H1 (cell line): ENCODE results near the gene CACNA1C. TPM values are rescaled to one million over a fixed set of nuclear protein-coding genes. Genes with fewer than 3 reads are reported as not detected.

Experiments
- CTCF ChIA-PET: fragments of 300-600 bp; sonication (Branson Sonifier 250); formaldehyde crosslinking; loops from one replicate; lab custom pipeline; 2021; ENCODE audit not compliant: partially characterized antibody; lab: Charles Lee
- POLR2A ChIA-PET: fragments of 300-600 bp; sonication (Branson Sonifier 250); formaldehyde crosslinking; loops from one replicate; lab custom pipeline; 2021; ENCODE audit warnings: inconsistent platforms; ENCODE audit not compliant: partially characterized antibody; lab: Charles Lee
- DNase-seq, 2 experiments: peaks; one replicate each; pipeline versions ENCODE4 v3.0.0 to v3.0.0-alpha.2; 2010 to 2022; ENCODE audit warnings: low spot score in 2 of 2, low read depth in 1 of 2, mixed read lengths in 1 of 2
- FAIRE-seq: peaks from 2 replicates; lab custom pipeline; 2011; peaks lifted over from hg19 to GRCh38; lab: Jason Lieb, UNC
- H2AFZ ChIP-seq: 2 replicates; pipeline ENCODE4 v1.8.1; 2012; ENCODE audit warnings: low read length, inconsistent platforms
- H2AK5ac ChIP-seq: 2 replicates; pipeline ENCODE4 v1.6.1; 2013; ENCODE audit warnings: low read depth, low read length
- H2BK120ac ChIP-seq: replicated peaks from 2 replicates; pipeline ENCODE3; 2013; ENCODE audit warnings: low read depth, low read length, inconsistent platforms
- H2BK12ac ChIP-seq: 2 replicates; pipeline ENCODE4 v1.6.1; 2013; ENCODE audit warnings: low read depth, low read length
- H2BK15ac ChIP-seq: 2 replicates; pipeline ENCODE4 v1.6.1; 2013; ENCODE audit warnings: low read length
- H2BK20ac ChIP-seq: 2 replicates; pipeline ENCODE4 v1.6.1; 2013; ENCODE audit warnings: low read length
- H2BK5ac ChIP-seq: 2 replicates; pipeline ENCODE4 v1.6.1; 2013; ENCODE audit warnings: low read depth, low read length
- H3K14ac ChIP-seq: 2 replicates; pipeline ENCODE4 v1.6.1; 2013; ENCODE audit warnings: inconsistent platforms; ENCODE audit not compliant: insufficient read length
- H3K18ac ChIP-seq: 2 replicates; pipeline ENCODE4 v1.6.1; 2013; ENCODE audit warnings: low read length; ENCODE audit errors: extremely low read depth
- H3K23ac ChIP-seq: 2 replicates; pipeline ENCODE4 v1.6.1; 2013; ENCODE audit warnings: inconsistent platforms; ENCODE audit not compliant: insufficient read length
- H3K23me2 ChIP-seq: 2 replicates; pipeline ENCODE4 v1.6.1; 2013; ENCODE audit warnings: low read depth, low read length
- H3K27ac ChIP-seq: 2 replicates; pipeline ENCODE4 v1.6.1; 2011; ENCODE audit warnings: low read depth, low read length, inconsistent platforms
- H3K27me3 ChIP-seq, 4 experiments: replicated peaks in 1 of 4; 1 replicate in 1 of 4; 2 replicates in 3 of 4; pipeline versions ENCODE4 v1.6.1 to v1.8.1; 2011 to 2013; ENCODE audit warnings: low read length in 3 of 4, mild to moderate bottlenecking in 3 of 4, inconsistent platforms in 2 of 4, mixed read lengths in 2 of 4, moderate library complexity in 1 of 4; ENCODE audit not compliant: control insufficient read depth in 3 of 4, insufficient read depth in 3 of 4; ENCODE audit errors: extremely low read depth in 1 of 4
- H3K36me3 ChIP-seq, 4 experiments: 2 replicates each; pipeline versions ENCODE4 v1.6.1 to v1.8.1; 2011 to 2013; ENCODE audit warnings: mild to moderate bottlenecking in 4 of 4, low read length in 3 of 4, moderate library complexity in 2 of 4, control low read depth in 1 of 4, inconsistent platforms in 1 of 4; ENCODE audit not compliant: insufficient read depth in 4 of 4, control insufficient read depth in 2 of 4
- H3K4ac ChIP-seq: replicated peaks from 2 replicates; pipeline ENCODE3; 2013; ENCODE audit warnings: low read length, low read depth, mixed read lengths, inconsistent platforms; ENCODE audit not compliant: insufficient read length
- H3K4me1 ChIP-seq, 4 experiments: replicated peaks in 1 of 4; 1 replicate in 1 of 4; 2 replicates in 3 of 4; pipeline versions ENCODE4 v1.6.1 to v1.8.1; 2011 to 2013; ENCODE audit warnings: low read length in 3 of 4, inconsistent platforms in 2 of 4, mixed read lengths in 1 of 4; ENCODE audit not compliant: insufficient read depth in 4 of 4, control insufficient read depth in 3 of 4
- H3K4me2 ChIP-seq, 2 experiments: 2 replicates each; pipeline versions ENCODE4 v1.6.1 to v1.8.1; 2011 to 2013; ENCODE audit warnings: low read depth in 2 of 2, low read length in 2 of 2, control low read depth in 1 of 2, inconsistent platforms in 1 of 2, mild to moderate bottlenecking in 1 of 2; ENCODE audit not compliant: insufficient read depth in 1 of 2
- H3K4me3 ChIP-seq, 4 experiments: fragments of 200-600, 300-600 bp in 1 of 4; sonication (generic), shearing (Covaris generic), sonication (Bioruptor Twin) in 1 of 4; 2 replicates each; pipeline versions ENCODE4 v1.5.1 to v1.8.1; 2011 to 2016; ENCODE audit warnings: low read length in 4 of 4, low read depth in 3 of 4, control low read depth in 2 of 4, inconsistent platforms in 2 of 4, mild to moderate bottlenecking in 2 of 4, mixed read lengths in 1 of 4, moderate library complexity in 1 of 4; ENCODE audit not compliant: insufficient read depth in 2 of 4; ENCODE audit errors: extremely low read depth in 1 of 4
- H3K56ac ChIP-seq: replicated peaks from 2 replicates; pipeline ENCODE3; 2013; ENCODE audit warnings: low read depth, mild to moderate bottlenecking, mixed read lengths, low read length, inconsistent platforms; ENCODE audit not compliant: insufficient read length
- H3K79me1 ChIP-seq: 2 replicates; pipeline ENCODE4 v1.6.1; 2013; ENCODE audit warnings: low read depth, low read length, control low read depth
- H3K79me2 ChIP-seq, 2 experiments: 2 replicates each; pipeline versions ENCODE4 v1.6.1 to v1.8.1; 2012 to 2013; ENCODE audit warnings: low read length in 2 of 2, mild to moderate bottlenecking in 2 of 2, inconsistent platforms in 1 of 2; ENCODE audit not compliant: insufficient read depth in 2 of 2, control insufficient read depth in 1 of 2
- H3K9ac ChIP-seq, 4 experiments: replicated peaks in 1 of 4; 1 replicate in 1 of 4; 2 replicates in 3 of 4; pipeline versions ENCODE4 v1.6.1 to v1.8.1; 2011 to 2013; ENCODE audit warnings: low read depth in 3 of 4, low read length in 3 of 4, control low read depth in 2 of 4, mild to moderate bottlenecking in 2 of 4, moderate library complexity in 2 of 4, inconsistent platforms in 1 of 4; ENCODE audit errors: extremely low read depth in 1 of 4
- H3K9me3 ChIP-seq, 2 experiments: 2 replicates each; pipeline versions ENCODE4 v1.6.1 to v1.8.1; 2012 to 2013; ENCODE audit warnings: mild to moderate bottlenecking in 2 of 2, moderate library complexity in 2 of 2, control low read depth in 1 of 2, inconsistent platforms in 1 of 2, low read depth in 1 of 2, low read length in 1 of 2, mixed read lengths in 1 of 2; ENCODE audit not compliant: insufficient read depth in 2 of 2
- H4K20me1 ChIP-seq, 2 experiments: replicated peaks in 1 of 2; 2 replicates each; pipeline versions ENCODE3 to v1.8.1; 2011 to 2013; ENCODE audit warnings: inconsistent platforms in 2 of 2, low read length in 2 of 2, mild to moderate bottlenecking in 1 of 2; ENCODE audit not compliant: insufficient read depth in 2 of 2, control insufficient read depth in 1 of 2
- H4K5ac ChIP-seq: 2 replicates; pipeline ENCODE4 v1.6.1; 2013; ENCODE audit warnings: low read length, low read depth, mixed read lengths, inconsistent platforms; ENCODE audit not compliant: insufficient read length
- H4K8ac ChIP-seq: 2 replicates; pipeline ENCODE4 v1.8.0; 2013; ENCODE audit warnings: mild to moderate bottlenecking, moderate library complexity, low read length, inconsistent platforms; ENCODE audit not compliant: insufficient read depth; ENCODE audit errors: extremely low read depth
- H4K91ac ChIP-seq: replicated peaks from 2 replicates; pipeline ENCODE3; 2013; ENCODE audit warnings: low read length, mixed read lengths, inconsistent platforms; ENCODE audit not compliant: insufficient read length
- E2F6 ChIP-seq: IDR thresholded peaks from 2 replicates; pipeline ENCODE4 v1.6.1; 2012; ENCODE audit warnings: inconsistent platforms
- WGBS, 2 experiments: shearing (Covaris generic) in 1 of 2; methylation state at CpG; one replicate each; pipeline versions ENCODE4 v1.1.6 to v1.1.7; 2013 to 2015; ENCODE audit warnings: low lambda C conversion rate in 2 of 2, mixed read lengths in 2 of 2, inconsistent platforms in 1 of 2, low coverage in 1 of 2, missing lambda C conversion rate in 1 of 2; ENCODE audit not compliant: insufficient replicate concordance in 2 of 2, insufficient coverage in 1 of 2, insufficient read length in 1 of 2; ENCODE audit errors: extremely low coverage in 1 of 2, missing lambda C conversion rate in 1 of 2; 5-methylcytosine and 5-hydroxymethylcytosine counted together
- polyA plus RNA-seq, 7 experiments: library from polyadenylated mRNA; depleted of rRNA in 3 of 7; stranded (reverse) in 5 of 7; unstranded in 2 of 7; fragments of >200 nt in 5 of 7; fragments of 200-250 nt in 2 of 7; gene quantifications; 1 replicate in 5 of 7; 2 replicates in 1 of 7; 4 replicates in 1 of 7; pipeline versions ENCODE4 v1.2.1 to v1.2.3, GENCODE V29; 2011 to 2013; ENCODE audit warnings: missing spikeins in 2 of 7, mixed read lengths in 2 of 7
- total RNA-seq: library from RNA; stranded (reverse); fragmentation: NEBNext Ultra II Directional; extraction: Animal tissue kit (Norgen Biotek cat#: 25700); gene quantifications from 2 replicates; pipeline ENCODE4 v1.2.1, GENCODE V29; 2021

The CACNA1C gene
- total and polyA plus RNA-seq, 2 of the 8 experiments (the other 6 are each of a cell fraction or from before 2014, with no cell fraction given) = 1.3 TPM

- H2BK15ac ChIP-seq = no peak overlapping the region
- no peak overlapping the region for H4K5ac ChIP-seq
- no peak overlapping the region for H4K8ac ChIP-seq
- no peak for FAIRE-seq
- no peak overlapping the region for H3K27ac ChIP-seq
- no peak overlapping the region for H2BK120ac ChIP-seq
- H2BK12ac ChIP-seq = no peak overlapping the region
- no peak overlapping the region for H2BK20ac ChIP-seq
- CTCF ChIA-PET = no interaction called here
- H3K79me1 ChIP-seq = no peaks in the 10 kb centered on the region
- H3K79me2 ChIP-seq = no peaks in the 10 kb centered on the region
- H3K23me2 ChIP-seq = no peaks in the 10 kb centered on the region; the same call in 1 of the 2 replicates
- no peak overlapping the region for H2BK5ac ChIP-seq
- no peak overlapping the region for H2AK5ac ChIP-seq
- no peak overlapping the region for H3K23ac ChIP-seq
- DNase-seq = no peak
- no peaks in the 10 kb centered on the region for H4K20me1 ChIP-seq
- no peak overlapping the region for H3K9ac ChIP-seq
- H3K4ac ChIP-seq = no peak overlapping the region
- H3K14ac ChIP-seq = no peak overlapping the region
- H4K91ac ChIP-seq = no peak overlapping the region
- H3K4me1 ChIP-seq = peaks cover 0 to 2% (median under 1%) of the 10 kb centered on the region in 4 experiments; a peak in 2 of 7 replicates
- 86% methylated on average over 1 of the region's 1 CpG; no CpG with 5 or more reads in 1 of the 2 experiments for WGBS, 2 experiments
- no peak overlapping the region for H3K4me2 ChIP-seq
- POLR2A ChIA-PET = no interaction called here
- no peak overlapping the region for H3K56ac ChIP-seq
- H3K4me3 ChIP-seq = no peak overlapping the region
- H2AFZ ChIP-seq = no peak overlapping the region
- peaks cover 0 to 4% of the 10 kb centered on the region in 2 experiments; a peak in 1 of 4 replicates for H3K9me3 ChIP-seq
- no peaks in the 10 kb centered on the region for H3K27me3 ChIP-seq
- H3K36me3 ChIP-seq = no peaks in the 10 kb centered on the region
- H3K18ac ChIP-seq = no peak overlapping the region
- TF ChIP-seq E2F6 = no peak
These were observed 260.0 kb downstream of the CACNA1C start for GRCh38 chr12:2312770-2313169.
